Body of pancreas (tissue), 4 donors: ENCODE data around the gene CAPN2.

Source experiments
- POLR2A ChIP-seq, 3 donors: fragments of 450-650 bp; IDR thresholded peaks; one replicate each; pipeline ENCODE4 v1.6.1; 2016; ENCODE audit warnings: antibody characterized with exemption in 3 of 3, mild to moderate bottlenecking in 2 of 3
- TF ChIP-seq, protein P1 (sequence below), 7 experiments: fragments of 450-650 bp in 4 of 7; fragments of 200-600 bp in 3 of 7; sonication (generic) in 3 of 7; IDR thresholded peaks; one replicate each; pipeline ENCODE4 v1.5.1; 2016 to 2019; ENCODE audit warnings: antibody characterized with exemption in 7 of 7

- TF ChIP-seq, protein P1, sequence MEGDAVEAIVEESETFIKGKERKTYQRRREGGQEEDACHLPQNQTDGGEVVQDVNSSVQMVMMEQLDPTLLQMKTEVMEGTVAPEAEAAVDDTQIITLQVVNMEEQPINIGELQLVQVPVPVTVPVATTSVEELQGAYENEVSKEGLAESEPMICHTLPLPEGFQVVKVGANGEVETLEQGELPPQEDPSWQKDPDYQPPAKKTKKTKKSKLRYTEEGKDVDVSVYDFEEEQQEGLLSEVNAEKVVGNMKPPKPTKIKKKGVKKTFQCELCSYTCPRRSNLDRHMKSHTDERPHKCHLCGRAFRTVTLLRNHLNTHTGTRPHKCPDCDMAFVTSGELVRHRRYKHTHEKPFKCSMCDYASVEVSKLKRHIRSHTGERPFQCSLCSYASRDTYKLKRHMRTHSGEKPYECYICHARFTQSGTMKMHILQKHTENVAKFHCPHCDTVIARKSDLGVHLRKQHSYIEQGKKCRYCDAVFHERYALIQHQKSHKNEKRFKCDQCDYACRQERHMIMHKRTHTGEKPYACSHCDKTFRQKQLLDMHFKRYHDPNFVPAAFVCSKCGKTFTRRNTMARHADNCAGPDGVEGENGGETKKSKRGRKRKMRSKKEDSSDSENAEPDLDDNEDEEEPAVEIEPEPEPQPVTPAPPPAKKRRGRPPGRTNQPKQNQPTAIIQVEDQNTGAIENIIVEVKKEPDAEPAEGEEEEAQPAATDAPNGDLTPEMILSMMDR (IDR thresholded peaks at IDR 0.05) = no peak
- no peak for TF ChIP-seq POLR2A (IDR thresholded peaks at IDR 0.05)
Measured at GRCh38 chr1:223711747-223712193, 569 bp upstream of the CAPN2 start.
